Stimulated activated CD8-positive, alpha-beta memory T cell treated with anti-CD3 and anti-CD28 coated beads, Interleukin-12 subunit alpha, Interleukin-12 subunit beta, amount 100 ng/mL, for 4 hours (primary cell): Measurements from ENCODE around the gene TLE5.
"Not testable (repeated sequence)": the region's sequence is repeated elsewhere in the genome, so short reads cannot be mapped to it uniquely, and the experiment has no call there.

Experiments used
- DNase-seq: peaks from one replicate; pipeline ENCODE4 v3.0.0-alpha.2; 2020; ENCODE audit warnings: low read depth

Gene TLE5

DNA sequence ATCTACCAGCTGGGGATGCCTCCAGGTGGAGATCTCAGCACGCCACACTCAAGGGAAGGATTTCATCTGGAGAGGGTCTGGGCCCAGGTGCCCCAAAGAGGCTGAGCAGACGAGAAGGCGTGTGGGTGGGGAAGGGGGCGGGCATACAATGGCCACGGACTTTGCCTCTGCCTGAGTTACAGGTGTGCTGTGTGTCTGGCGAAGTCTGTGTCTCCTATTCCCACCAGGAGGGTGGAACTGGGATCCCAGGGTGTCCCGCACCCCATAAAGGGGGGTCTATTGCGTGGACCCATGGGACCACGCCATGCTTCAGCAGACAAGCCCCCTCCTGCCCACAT, 36.8 kb downstream of the TLE5 start:
- DNase-seq = no peak

DNA sequence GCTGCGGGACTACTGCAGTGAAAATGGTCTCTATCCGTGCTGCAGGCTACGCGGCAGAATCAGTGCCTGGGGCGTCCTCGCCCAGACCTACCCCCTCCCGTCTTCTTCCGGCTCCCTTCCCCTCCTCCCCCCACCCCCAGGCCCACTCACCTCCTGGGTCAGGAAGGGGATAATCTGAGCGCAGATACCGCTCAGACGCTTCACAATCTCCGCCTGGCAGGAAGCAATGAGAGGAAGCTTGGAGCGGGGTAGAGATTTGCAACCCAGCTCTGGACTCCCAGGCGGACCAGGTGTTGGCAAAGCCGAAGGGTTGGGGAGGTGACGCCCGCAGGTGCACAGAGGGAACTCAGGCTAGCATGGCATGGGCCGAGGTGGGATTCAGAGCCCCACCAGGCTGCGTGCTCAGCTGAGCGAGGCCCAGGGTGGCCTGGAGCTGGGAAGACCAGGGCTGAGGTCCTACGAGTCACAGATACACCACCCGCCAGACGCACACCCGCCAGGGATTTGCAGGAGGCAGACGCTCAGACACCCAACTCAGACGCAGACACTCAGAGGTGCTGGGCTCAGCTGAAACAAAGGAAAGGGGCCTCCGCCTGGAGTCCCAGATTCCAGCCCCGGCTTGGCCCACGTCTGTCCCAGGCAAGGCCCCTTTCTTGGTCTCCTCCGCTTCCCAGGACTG, 37.3 kb downstream of the TLE5 start:
- DNase-seq = no peak

DNA sequence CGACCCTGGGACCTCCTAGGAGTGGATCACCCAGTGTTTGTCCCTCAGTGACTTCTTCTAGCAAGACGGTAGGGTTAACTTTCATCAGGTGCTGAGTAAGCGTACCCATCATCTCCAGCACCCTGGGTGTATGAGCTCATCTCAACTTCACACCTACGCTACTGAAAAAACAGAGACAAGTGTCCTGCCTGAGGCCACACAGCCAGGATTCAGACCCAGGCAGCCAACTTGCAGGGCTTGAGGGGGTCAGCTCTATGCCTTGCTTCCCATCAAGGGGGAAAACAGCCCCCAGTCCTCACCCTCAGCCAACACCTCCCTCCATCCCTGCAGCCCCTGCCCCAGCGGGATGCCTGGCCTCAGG, 37.8 kb downstream of the TLE5 start:
- no peak for DNase-seq

DNA sequence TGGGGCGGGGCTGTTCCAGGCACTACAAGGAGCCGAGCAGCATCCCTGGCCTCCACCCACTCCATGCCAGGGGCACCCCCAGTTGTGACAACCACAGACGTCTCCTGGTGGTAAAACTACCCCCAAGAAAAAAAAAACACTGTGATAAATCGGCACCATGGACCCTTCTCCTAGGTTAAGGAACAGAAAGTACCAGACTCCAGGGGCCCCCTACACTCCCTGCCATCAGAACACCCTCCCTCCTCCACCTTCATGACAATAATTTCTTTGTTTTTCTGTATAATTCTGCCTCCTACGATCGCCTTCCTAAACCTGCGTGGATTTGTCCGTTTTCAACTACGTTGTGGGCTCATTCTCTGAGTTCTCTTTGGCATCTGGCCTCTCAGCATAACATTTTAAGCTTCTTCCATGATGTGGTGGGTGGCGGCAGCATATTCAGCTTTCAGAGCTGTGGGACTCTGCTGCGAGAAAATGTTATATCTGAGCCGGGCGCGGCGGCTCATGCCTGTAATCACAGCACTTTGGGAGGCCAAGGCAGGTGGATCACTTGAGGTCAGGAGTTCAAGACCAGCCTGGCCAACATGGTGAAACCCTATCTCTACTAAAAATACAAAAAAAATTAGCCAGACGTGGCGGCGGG, 41.9 kb downstream of the TLE5 start:
- no peak for DNase-seq

DNA sequence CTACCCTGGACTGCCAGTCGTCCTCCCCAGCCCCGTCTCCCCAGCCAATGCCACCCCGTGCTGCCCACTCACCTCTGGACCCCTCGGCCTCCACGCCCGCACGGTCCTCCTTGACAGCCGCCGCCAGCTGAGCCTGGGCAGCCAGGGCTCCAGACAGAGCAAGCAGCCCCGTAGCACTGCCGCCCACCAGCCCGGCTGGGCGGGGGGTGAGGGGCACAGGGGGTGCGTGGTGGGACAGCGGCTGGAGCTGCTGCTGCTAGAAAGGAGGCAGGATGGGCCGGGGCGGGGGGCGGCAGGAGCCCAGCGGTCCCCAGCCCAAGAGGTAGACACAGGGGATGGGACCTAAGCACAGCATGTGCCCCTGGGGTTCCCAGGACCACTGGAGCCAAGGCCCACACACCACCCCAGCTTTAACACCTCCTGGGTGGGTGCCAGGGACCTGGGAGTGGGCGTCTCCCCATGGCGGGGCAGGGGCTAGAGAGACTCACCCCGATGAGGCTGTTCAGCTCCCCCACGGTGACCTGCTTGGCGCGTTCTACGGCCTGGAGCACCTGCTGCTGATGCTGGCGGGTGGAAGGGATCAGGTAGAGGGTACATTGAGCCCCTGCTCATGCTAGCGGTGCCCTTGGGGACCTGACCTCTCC, 43.0 kb downstream of the TLE5 start:
- no peak for DNase-seq

DNA sequence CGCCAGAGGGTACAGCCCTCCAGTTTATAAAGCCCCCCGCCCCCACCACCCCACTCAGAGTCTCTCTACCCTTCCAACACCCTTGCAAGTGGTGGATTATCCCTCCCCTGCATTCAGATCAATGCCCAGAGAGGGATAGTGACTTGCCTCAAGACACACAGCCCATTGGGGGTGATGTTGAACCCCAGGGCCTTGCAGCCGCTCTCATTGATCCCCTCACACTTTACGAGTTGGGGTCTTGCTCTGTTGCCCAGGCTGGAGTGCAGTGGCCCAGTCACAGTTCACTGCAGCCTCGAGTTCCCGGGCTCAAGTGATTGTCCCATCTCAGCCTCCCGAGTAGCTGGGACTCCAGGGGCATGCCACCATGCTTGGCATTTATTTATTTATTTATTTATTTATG, 44.4 kb downstream of the TLE5 start:
- DNase-seq = no peak

DNA sequence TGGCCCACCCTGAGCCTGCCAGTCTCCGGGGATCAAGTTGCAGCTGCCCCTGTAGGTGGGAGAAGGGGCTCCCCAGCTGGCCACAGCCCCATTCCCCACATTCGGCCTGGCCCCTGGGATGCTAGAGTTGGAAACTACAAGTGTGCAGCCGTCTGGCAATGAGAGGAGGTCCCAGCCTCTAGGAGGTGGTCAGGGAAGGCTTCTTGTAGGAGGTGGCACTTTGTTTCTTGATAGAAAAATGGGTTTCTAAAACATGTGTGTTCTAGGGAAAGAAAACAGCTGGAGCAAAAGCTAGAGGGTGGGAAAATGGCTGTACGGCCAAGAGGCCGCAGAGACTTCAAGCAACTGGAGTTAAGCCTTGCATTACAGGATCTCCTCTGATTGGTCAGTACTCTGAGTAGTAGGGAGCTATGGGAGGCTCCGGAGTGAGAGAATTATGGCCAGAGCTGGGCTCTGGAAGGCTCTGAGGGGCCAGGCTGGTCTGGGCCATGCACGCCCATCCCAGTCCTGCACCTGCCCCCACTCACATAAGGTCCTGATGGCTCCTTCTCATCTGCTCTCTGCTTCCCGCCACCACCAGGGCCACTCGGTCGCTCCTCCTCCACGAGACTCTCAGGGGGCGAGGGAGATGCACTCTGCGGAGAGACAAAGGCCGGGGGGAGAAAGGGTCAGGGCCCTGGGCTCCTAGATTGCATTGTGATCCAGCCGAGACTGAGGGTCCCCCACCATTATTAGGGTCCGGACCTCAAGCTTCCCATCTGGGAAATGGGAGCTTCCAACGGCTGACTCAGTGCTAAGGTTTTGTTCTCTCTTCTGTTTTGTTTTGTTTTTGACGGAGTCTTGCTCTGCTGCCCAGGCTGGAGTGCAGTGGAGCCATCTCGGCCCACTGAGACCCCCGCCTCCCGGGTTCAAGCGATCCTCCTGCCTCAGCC, 46.9 kb downstream of the TLE5 start:
- no peak for DNase-seq

DNA sequence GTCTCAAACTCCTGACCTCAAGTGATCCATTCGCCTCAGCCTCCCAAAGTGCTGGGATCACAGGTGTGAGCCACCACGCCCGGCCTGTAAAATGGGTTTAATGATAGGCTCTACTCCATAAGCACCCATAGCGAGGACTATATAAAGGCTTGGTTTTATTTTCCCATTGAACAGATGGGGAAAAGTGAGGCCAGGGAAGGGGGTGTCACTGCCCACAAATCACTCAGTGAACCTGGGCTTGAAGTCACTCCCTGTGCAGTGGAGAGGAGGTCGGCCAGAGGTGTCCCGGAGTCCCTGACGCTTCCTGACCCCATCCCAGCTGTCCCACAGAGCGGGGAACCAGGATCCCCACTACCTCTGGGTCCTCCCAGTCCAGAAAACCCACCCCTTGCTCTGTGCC, 48.2 kb downstream of the TLE5 start:
- no peak for DNase-seq

DNA sequence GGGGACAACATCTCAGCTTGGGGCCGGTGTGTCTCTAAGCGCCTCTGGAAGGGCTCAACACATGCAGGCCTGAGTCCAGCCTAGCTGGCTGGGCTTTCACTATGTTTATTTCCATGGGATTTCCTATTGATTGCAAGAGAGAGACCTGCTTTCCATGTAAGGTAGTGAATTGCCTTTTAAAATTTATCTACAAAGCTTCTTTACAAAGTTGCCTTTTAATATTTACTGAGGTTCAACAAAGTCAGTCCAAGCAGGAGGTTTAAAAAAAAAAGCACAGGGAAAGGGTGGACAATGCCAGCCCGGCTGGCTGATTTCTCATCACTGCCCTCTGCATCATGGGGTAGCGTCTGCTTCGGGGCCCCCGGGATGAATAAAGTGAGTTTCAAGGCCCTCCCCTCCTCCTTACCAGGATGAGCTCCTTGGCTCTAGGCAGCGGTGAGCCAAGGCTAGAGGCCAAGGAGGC, 49.0 kb downstream of the TLE5 start:
- no peak for DNase-seq

DNA sequence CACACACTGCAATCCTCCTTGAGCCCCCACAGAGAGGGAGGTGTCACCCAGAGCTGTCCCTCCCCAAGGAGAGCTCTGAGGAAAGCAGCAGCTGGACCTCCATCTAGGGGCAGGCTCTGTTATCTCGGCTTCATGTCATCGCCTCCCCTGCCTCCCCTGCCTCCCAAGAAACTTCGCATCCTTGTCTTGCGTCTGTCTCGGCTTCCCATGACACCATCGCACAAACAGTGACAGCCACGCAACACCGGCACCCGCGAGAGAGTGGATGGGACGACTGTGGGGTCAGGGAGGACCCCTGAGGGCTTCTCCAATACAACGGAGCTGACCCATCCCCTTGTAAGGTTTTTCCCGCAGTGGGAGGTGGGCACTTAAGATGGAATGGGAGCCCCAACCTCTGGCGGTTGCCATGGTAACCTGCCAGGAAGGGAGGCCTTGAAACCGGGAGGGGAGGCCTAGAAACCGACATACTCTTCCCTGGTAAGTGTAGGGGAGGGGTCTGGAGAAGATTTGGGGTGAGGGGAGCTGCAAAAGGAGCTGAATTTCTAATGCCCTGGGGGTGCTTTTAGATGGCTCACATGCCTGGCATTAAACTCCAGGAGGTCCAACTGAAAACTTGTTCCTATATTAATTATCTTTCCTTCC, 49.6 kb downstream of the TLE5 start:
- DNase-seq = no peak

DNA sequence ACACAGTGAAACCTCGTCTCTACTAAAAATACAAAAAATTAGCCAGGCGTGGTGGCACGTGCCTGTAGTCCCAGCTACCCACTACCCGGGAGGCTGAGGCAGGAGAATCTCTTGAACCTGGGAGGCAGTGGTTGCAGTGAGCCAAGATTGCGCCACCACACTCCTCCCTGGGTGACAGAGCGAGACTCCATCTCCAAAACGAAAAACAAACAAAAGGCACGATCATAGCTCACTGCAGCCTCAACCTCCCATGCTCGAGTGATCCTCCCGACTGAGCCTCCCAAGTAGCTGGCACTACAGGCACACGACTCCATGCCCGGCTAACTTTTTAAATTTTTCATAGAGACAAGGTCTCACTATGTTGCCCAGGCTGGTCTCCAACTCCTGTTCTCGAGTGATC, 50.2 kb downstream of the TLE5 start:
- not testable (repeated sequence) for DNase-seq

DNA sequence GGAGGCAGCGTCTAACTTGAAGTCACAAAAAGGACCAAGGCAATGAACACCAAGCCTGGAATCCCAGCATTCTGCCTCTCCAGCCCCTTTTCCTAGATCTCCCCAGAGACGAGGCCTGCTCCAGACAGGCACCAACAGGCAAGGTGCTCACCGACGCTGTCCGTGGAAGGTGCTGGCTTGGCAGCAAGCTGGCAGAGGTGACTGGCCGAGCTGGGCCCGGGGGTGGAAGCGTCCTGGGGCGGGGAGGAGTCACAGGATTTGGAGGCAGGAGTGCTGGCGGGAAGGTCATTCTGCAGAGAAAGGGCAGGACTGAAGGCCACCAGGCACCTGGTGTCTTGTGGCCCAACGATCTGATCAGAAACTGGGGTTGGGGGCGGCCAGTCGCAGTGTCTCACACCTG, 51.4 kb downstream of the TLE5 start:
- DNase-seq = no peak

DNA sequence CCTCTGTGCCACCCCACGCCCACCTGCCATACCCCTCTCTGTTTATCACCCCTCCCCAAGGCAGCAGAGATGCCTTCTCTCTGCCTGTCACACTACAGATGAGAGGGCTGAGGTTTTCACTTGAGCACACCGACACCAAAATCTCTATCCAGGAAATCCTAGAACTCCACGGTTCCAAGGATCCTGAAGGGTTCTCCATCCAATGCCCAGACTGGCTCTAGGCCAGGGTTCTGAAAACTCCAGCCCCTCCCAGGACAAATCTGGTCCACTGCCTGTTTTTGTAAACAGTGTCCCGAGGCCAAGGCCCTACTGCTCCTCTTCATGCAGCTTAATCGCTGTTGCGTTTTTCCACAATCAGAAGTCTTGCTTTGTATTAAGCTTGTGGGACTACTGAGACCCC, 53.3 kb downstream of the TLE5 start:
- no peak for DNase-seq

DNA sequence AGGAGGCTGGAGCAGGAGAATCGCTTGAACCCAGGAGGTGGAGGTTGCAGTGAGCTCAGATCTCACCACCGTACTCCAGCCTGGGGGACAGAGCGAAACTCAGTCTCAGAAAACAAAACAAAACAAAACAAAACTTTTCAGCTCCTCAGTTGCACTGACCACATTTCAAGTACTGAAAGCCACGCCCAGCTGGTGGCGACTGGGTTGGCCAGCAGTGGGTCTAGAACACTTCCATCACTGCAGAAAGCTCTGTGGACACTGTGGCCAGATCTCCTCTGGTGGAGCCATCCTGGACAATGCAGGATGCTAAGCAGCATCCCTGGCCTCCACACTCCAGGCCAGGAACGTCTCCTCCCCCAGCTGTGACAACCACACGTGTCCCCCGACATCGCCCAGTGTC, 54.3 kb downstream of the TLE5 start:
- no peak for DNase-seq

DNA sequence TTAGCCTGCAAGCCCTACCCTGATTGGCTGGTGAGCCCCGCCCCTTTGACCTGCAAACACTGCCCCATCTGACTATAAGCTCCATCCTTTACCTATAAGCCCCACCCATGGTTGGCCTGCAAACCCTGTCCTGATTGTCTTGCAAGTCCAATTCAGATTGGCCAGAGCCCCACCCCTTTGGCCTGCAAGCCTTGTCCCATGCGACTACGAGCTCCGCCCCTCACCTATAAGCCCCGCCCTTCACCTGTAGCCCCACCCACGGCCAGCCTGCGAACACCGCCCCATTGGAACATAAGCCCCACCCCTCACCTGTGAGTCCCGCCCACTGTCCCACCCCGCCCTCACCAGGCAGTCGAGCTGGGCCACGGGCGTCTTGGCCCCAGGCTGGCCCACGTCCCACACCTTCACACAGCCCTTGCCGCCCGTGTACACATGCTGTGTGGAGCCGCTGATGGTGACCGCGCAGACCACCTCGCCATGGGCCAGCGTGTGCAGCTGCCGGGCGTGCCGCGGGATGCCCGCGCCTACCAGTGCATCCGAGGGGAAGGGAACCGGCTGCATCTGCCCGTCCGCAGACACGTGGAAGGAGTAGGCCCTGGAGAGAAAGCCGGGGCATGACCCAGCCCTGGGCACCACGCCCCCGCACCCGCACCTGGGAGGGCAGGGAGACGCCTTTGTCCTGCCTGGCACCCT, 56.1 kb downstream of the TLE5 start:
- no peak for DNase-seq

DNA sequence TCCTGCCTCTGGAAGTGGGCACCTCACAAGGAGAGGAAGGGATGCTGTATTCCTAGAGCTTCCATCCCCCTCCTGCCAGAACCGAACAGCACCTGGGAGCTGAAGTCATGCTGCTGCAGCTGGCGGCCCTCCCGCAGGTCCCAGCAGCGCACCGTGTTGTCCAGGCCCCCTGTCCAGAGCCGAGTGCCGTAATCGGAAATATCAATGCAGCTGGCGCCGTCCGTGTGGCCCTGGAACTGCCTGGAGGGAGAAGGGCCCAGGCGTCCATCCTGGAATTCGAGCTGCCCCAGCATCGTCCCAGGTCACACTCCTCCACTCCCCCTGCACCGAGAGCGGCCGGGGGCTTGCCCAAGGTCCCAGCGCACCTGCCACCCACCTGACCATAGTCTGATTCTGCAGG, 57.0 kb downstream of the TLE5 start:
- DNase-seq = no peak

DNA sequence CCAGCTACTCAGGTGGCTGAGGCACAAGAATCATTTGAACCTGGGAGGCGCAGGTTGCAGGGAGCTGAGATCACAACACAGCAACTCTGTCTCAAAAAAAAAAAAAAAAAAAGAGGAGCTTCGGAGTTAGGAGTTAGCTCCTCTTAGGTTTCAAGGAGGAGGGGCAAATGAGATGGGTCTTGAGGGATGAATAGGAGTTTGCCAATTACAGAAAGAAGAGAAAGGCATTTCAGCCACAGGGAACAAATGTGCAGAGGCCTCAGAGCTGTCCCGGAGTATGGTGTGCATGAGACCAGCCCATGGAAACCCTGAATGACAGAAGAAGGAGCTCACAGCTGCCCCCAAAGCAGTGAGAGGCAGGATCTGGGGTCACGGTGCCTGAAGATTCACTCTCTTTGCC, 57.8 kb downstream of the TLE5 start:
- DNase-seq = no peak

DNA sequence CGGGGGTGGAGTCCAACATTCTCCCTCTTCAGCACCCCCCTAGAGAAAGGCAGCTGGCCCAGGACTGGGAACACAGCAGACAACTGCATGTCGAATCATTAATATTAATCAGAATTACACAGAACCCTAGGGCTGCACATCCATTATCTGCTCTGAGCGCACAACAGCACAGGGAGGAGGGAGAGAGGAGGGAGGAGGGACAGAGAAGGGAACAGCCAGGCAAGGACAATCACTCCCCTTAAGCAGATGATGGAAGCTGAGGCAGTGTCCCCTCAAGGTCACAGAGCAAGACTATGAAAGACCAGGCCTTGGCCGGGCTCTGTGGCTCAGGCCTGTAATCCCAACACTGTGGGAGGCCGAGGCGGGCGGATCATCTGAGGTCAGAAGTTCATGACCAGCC, 59.2 kb downstream of the TLE5 start:
- DNase-seq = no peak
